GM19372 (cell line): ENCODE measurements around the gene DUSP19.

Experiments
- ATAC-seq: cut with Tn5 transposase; IDR thresholded peaks from one replicate; pipeline ENCODE4 v1.9.1; 2021; ENCODE audit warnings: mild to moderate bottlenecking, low read depth, moderate library complexity; ENCODE audit not compliant: unreplicated experiment

Gene DUSP19

GRCh38 chr2:183063083-183063482 lies 15.5 kb upstream of the DUSP19 start:
- no peak for ATAC-seq

- no peak for ATAC-seq
Observed at GRCh38 chr2:183068561-183068960, 10.0 kb upstream of the DUSP19 start.

GRCh38 chr2:183069174-183069573 lies 9.4 kb upstream of the DUSP19 start:
- no peak for ATAC-seq

- ATAC-seq, result no peak
Observed at GRCh38 chr2:183070942-183071844, 7.4 kb upstream of the DUSP19 start.

GRCh38 chr2:183072177-183072576 lies 6.4 kb upstream of the DUSP19 start:
- ATAC-seq, result no peak

GRCh38 chr2:183078163-183078463 lies 434 bp upstream of the DUSP19 start:
- ATAC-seq, result no peak

GRCh38 chr2:183079139-183079775 lies 710 bp downstream of the DUSP19 start:
- ATAC-seq, result peak; percentile 24

GRCh38 chr2:183081911-183082310 lies 3.4 kb downstream of the DUSP19 start:
- ATAC-seq, result no peak

GRCh38 chr2:183088061-183088460 lies 9.5 kb downstream of the DUSP19 start:
- ATAC-seq, result no peak

GRCh38 chr2:183089192-183089851 lies 10.8 kb downstream of the DUSP19 start:
- ATAC-seq, result no peak

- ATAC-seq, result no peak
Observed at GRCh38 chr2:183091318-183091953, 12.9 kb downstream of the DUSP19 start.

GRCh38 chr2:183091954-183092345 lies 13.4 kb downstream of the DUSP19 start:
- ATAC-seq, result no peak

GRCh38 chr2:183093857-183094657 lies 15.5 kb downstream of the DUSP19 start:
- peak; percentile 76 for ATAC-seq

GRCh38 chr2:183105402-183106134 lies 27.0 kb downstream of the DUSP19 start:
- no peak for ATAC-seq

- ATAC-seq, result no peak
Observed at GRCh38 chr2:183112577-183112976, 34.0 kb downstream of the DUSP19 start.

- ATAC-seq, result no peak
Observed at GRCh38 chr2:183113630-183114029, 35.1 kb downstream of the DUSP19 start.

- ATAC-seq, result no peak
Observed at GRCh38 chr2:183117226-183117625, 38.7 kb downstream of the DUSP19 start.

GRCh38 chr2:183123117-183123958 lies 44.8 kb downstream of the DUSP19 start:
- no peak for ATAC-seq

- ATAC-seq, result peak; percentile 39
Observed at GRCh38 chr2:183123959-183124221, 45.3 kb downstream of the DUSP19 start.
